ENCODE results near the gene TBC1D3L. TPM values are rescaled to one million over a fixed set of nuclear protein-coding genes. Genes with fewer than 3 reads are reported as not detected.
"Not testable (repeated sequence)": the region's sequence is repeated elsewhere in the genome, so short reads cannot be mapped to it uniquely, and the experiment has no call there.

TBC1D3L gene
- total RNA-seq (2014; rRNA removed; shearing (Covaris generic)) = 0.68 and 1.9 TPM in 2 replicates
- polyA plus RNA-seq (2015; cell fraction: cytosol; rRNA removed) = 1.1 and 1.5 TPM in 2 replicates
- polyA plus RNA-seq (2015; cell fraction: nucleus; rRNA removed) = 17.5 and 22.4 TPM in 2 replicates

- DNase-seq (ENCODE audit: low read depth) = not testable (repeated sequence)
These were observed at the start of gene TBC1D3L for GRCh38 chr17:37988960-37989359. TBC1D3L (minus strand) TSS chr17:37989060; CDS start chr17:37987520, 1,540 bp downstream.

GRCh38 chr17:38003676-38004075, 14.8 kb upstream of the TBC1D3L start, which contains the start of gene TBC1D3D:
TBC1D3D (plus strand) TSS chr17:38003976; CDS start chr17:38005561, 1,585 bp downstream.
- DNase-seq (ENCODE audit: low read depth) = not testable (repeated sequence)

Small RNAs within 50 kb of the gene (small RNA-seq; reads per million reads assigned to genes)
- not detected for gene RF00001

Other genes starting within 250 kb of the TBC1D3L start
- not detected in 2 replicates for gene HNF1B, start 244.0 kb downstream of the TBC1D3L start, total RNA-seq (2014; rRNA removed; shearing (Covaris generic))
- 1.2 TPM in 1 of 2 replicates, not detected in the other for gene TBC1D3K, start 64.6 kb downstream of the TBC1D3L start, total RNA-seq (2014; rRNA removed; shearing (Covaris generic))
- gene TBC1D3D, start 14.9 kb upstream of the TBC1D3L start, total RNA-seq (2014; rRNA removed; shearing (Covaris generic)) = 0.13 and 0.48 TPM in 2 replicates
- not detected in 2 replicates for gene TBC1D3C, start 79.6 kb upstream of the TBC1D3L start, total RNA-seq (2014; rRNA removed; shearing (Covaris generic))
- gene TBC1D3E, start 138.9 kb upstream of the TBC1D3L start, total RNA-seq (2014; rRNA removed; shearing (Covaris generic)) = 0.60 TPM in 1 of 2 replicates, not detected in the other
- gene TBC1D3, start 203.5 kb upstream of the TBC1D3L start, total RNA-seq (2014; rRNA removed; shearing (Covaris generic)) = 0.20 TPM in 1 of 2 replicates, not detected in the other

All from HT1080 (cell line).